ENCODE measurements around the gene NUBP1.

DNA sequence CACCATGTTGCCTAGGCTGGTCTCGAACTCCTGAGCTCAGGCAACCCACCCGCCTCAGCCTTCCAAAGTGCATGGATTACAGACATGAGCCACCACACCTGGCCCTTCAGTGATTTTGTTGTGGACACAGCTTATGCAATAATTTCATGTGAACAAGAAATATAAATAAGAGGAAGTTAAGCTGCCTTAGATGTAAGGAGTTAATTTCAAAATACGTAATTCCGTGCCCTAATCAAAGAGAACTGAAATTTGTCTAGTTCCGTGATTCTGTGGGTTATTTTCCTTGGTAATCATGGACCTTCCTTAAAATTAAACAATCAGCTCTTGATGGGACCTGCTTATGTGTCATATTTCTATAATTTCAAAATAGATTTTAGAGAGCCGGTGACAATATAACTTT is 63.1 kb downstream of the NUBP1 start:
- TF ChIP-seq POLR2A (IDR thresholded peaks at IDR 0.05; ENCODE audit: low read length) (no peak), GATA1 (IDR thresholded peaks at IDR 0.05; ENCODE audit: low read depth, low read length) (no peak)
